ENCODE data around the gene UGT3A1. TPM values are rescaled to one million over a fixed set of nuclear protein-coding genes. Genes with fewer than 3 reads are reported as not detected.

The UGT3A1 gene
- total RNA-seq, 2 experiments from 2014 or later: not detected

GRCh38 chr5:35926389-35927051, 64.7 kb downstream of the UGT3A1 start:
- Histone ChIP-seq H3K4me1 (ENCODE audit: insufficient read depth, low read length, poor library complexity, severe bottlenecking) (peaks cover 39% of the 10 kb centered on the region), H3K9me2 (ENCODE audit: insufficient read depth, low read length) (no peaks in the 10 kb centered on the region), H3K4me2 (ENCODE audit: low read length) (no peak overlapping the region; the same call in 1 of the 2 replicates), H4K20me1 (ENCODE audit: insufficient read depth, low read length) (no peaks in the 10 kb centered on the region), H3K27ac (ENCODE audit: low read depth, low read length, poor library complexity, severe bottlenecking) (no peak overlapping the region), H3K4me3 (ENCODE audit: low read depth, low read length, poor library complexity, severe bottlenecking) (no peak overlapping the region), H2AFZ (ENCODE audit: low read length) (no peak overlapping the region), H3K9me3 (ENCODE audit: low read length) (no peaks in the 10 kb centered on the region), H3K36me3 (ENCODE audit: insufficient read depth, low read length) (no peaks in the 10 kb centered on the region), H3K79me2 (ENCODE audit: insufficient read depth, low read depth, low read length) (no peaks in the 10 kb centered on the region)
- POLR2A ChIA-PET: interaction anchor here (0.7 to 1.9 kb wide), 6 partner anchors 13 to 976 kb away, joined by 3 to 11 read pairs (median 3); no protein-coding TSS in a partner anchor
- TF ChIP-seq CTCF (conservative IDR thresholded peaks at IDR 0.05; ENCODE audit: low read length) (peak; percentile 93), EZH2phosphoT487 (IDR thresholded peaks at IDR 0.05; ENCODE audit: borderline replicate concordance, low read depth, low read length) (no peak)
- BruUV-seq (replicated peaks): no TSS peak
- DNase-seq (ENCODE audit: low spot score): peak; percentile 80
- intact Hi-C loops (cut with micrococcal nuclease; ENCODE audit: unreplicated experiment): loop anchor here (1.0 to 5.0 kb wide), 3 partner anchors 209 to 837 kb away; no protein-coding TSS in a partner anchor
- CTCF ChIA-PET (ENCODE audit: unreplicated experiment): interaction anchor here (0.9 to 4.0 kb wide), 4 partner anchors 104 to 276 kb away, joined by 3 to 31 read pairs (median 4); no protein-coding TSS in a partner anchor

- Histone ChIP-seq H3K4me3 (ENCODE audit: low read depth, low read length, poor library complexity, severe bottlenecking) (peak overlapping the region; percentile 17), H3K4me1 (ENCODE audit: insufficient read depth, low read length, poor library complexity, severe bottlenecking) (peaks cover 46% of the 10 kb centered on the region), H3K9me3 (ENCODE audit: low read length) (peaks cover 9% of the 10 kb centered on the region; the same call in 1 of the 2 replicates), H3K36me3 (ENCODE audit: insufficient read depth, low read length) (peaks cover 4% of the 10 kb centered on the region; the same call in 1 of the 2 replicates), H3K79me2 (ENCODE audit: insufficient read depth, low read depth, low read length) (no peaks in the 10 kb centered on the region), H3K4me2 (ENCODE audit: low read length) (peak overlapping the region; percentile 60), H3K9me2 (ENCODE audit: insufficient read depth, low read length) (no peaks in the 10 kb centered on the region), H3K27ac (ENCODE audit: low read depth, low read length, poor library complexity, severe bottlenecking) (peak overlapping the region; percentile 53), H2AFZ (ENCODE audit: low read length) (peak overlapping the region; percentile 86), H4K20me1 (ENCODE audit: insufficient read depth, low read length) (no peaks in the 10 kb centered on the region)
- peak; percentile 97 for DNase-seq (ENCODE audit: low spot score)
- peak; percentile 94 for TF ChIP-seq CTCF (conservative IDR thresholded peaks at IDR 0.05; ENCODE audit: low read length)
- TF ChIP-seq EZH2phosphoT487 (IDR thresholded peaks at IDR 0.05; ENCODE audit: borderline replicate concordance, low read depth, low read length): no peak
- intact Hi-C loops (cut with micrococcal nuclease; ENCODE audit: unreplicated experiment): loop anchor here (1.0 to 5.0 kb wide), 3 partner anchors 41 to 208 kb away; no protein-coding TSS in a partner anchor
- no TSS peak for BruUV-seq (replicated peaks)
- ChIA-PET CTCF (ENCODE audit: unreplicated experiment) (interaction anchor here (0.6 to 4.0 kb wide), 11 partner anchors 9 to 276 kb away, joined by 3 to 31 read pairs (median 4); no protein-coding TSS in a partner anchor), POLR2A (interaction anchor here (1.0 to 1.9 kb wide), 4 partner anchors 143 to 149 kb away, joined by 3 to 11 read pairs (median 7); no protein-coding TSS in a partner anchor)
Measured at GRCh38 chr5:35924950-35925722, 66.1 kb downstream of the UGT3A1 start.

Measured in OCI-LY7 (cell line).